ENCODE measurements around the gene KIF13A.
"Not testable (repeated sequence)": the region's sequence is repeated elsewhere in the genome, so short reads cannot be mapped to it uniquely, and the experiment has no call there.

Gene KIF13A

GRCh38 chr6:17869010-17869752 is 118.3 kb downstream of the KIF13A start:
- no peak for DNase-seq

GRCh38 chr6:17867880-17868279 is 119.6 kb downstream of the KIF13A start:
- DNase-seq, result no peak

DNA sequence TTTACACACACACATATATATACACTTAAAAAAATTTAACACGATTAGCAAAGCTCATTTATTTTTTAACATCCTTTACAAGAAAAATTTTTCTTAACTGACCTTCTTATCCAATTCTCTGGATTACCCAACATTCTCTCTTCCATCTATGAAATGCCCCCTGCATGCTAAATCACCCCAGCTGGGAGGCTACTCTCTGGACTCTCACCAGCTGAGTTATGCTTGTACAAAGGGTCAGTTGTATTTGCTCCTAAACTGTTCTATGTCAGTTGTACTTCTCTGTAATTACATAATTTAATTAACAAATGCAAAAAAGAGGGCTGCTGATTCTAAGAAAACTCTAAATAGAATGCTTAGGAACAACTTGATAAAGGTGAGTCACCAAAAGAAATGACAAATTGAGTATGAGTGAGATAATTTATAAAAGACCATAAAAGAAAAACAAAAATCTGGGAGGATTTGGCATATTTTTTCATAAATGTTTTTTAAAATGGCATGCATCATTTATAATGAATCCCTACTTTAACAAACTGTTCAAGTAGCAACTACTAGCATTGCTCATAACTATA is 120.5 kb downstream of the KIF13A start:
- DNase-seq, result no peak

GRCh38 chr6:17865798-17866725 is 121.4 kb downstream of the KIF13A start:
- no peak for DNase-seq

- DNase-seq, result no peak
Measured at GRCh38 chr6:17865243-17865642, 122.2 kb downstream of the KIF13A start.

- no peak for DNase-seq
Measured at GRCh38 chr6:17863901-17864754, 123.3 kb downstream of the KIF13A start.

- no peak for DNase-seq
Measured at GRCh38 chr6:17861361-17861760, 126.1 kb downstream of the KIF13A start.

GRCh38 chr6:17859846-17860245 is 127.6 kb downstream of the KIF13A start:
- DNase-seq, result no peak

- no peak for DNase-seq
Measured at GRCh38 chr6:17858584-17858983, 128.9 kb downstream of the KIF13A start.

- DNase-seq, result not testable (repeated sequence)
Measured at GRCh38 chr6:17857188-17857587, 130.2 kb downstream of the KIF13A start.

DNA sequence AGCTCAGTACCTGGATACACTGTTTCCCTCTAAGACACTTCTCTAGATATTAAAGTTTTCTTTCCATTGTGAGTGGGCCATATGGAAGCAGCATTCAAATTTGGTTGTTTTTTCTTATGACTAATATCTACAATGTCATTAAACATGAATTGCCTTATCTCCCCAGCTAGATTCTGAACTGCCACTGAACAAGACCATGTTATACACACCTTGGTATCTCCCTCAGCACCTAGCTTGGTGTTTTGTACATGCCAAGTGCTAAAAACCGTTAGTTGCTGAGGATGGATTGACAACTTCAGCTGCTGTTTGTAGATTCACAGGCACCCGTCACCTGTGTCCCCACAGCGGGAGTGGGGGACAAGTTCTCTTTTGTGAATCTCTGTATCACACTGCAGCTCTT is 131.1 kb downstream of the KIF13A start:
- no peak for DNase-seq

- DNase-seq, result no peak
Measured at GRCh38 chr6:17855381-17855780, 132.1 kb downstream of the KIF13A start.

- no peak for DNase-seq
Measured at GRCh38 chr6:17853533-17853932, 133.9 kb downstream of the KIF13A start.

GRCh38 chr6:17851720-17852161 is 135.7 kb downstream of the KIF13A start:
- DNase-seq, result no peak

- DNase-seq, result no peak
Measured at GRCh38 chr6:17851001-17851719, 136.3 kb downstream of the KIF13A start.

DNA sequence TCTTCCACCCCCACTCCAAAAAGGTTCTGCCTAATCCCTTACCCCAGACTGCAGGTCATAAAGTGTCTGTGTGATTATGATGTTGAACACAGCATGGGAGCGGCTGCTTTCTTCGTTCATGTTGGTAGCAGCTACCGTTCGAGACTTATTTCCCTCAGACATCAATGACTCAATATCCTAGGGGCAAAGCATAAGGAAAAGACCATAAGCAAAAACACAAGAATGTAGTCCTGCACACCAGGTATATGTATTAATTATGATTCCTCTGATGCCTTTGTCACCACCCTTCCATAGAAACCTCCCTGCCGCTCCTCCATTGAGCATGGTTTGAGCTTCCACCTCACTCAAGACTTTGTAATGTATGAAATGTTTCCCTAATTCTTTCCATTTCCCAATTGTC is 137.2 kb downstream of the KIF13A start:
- DNase-seq, result no peak

- no peak for DNase-seq
Measured at GRCh38 chr6:17847203-17847760, 140.2 kb downstream of the KIF13A start.

GRCh38 chr6:17846762-17847161 is 140.7 kb downstream of the KIF13A start:
- DNase-seq, result no peak

GRCh38 chr6:17845598-17845997 is 141.8 kb downstream of the KIF13A start:
- no peak for DNase-seq

DNA sequence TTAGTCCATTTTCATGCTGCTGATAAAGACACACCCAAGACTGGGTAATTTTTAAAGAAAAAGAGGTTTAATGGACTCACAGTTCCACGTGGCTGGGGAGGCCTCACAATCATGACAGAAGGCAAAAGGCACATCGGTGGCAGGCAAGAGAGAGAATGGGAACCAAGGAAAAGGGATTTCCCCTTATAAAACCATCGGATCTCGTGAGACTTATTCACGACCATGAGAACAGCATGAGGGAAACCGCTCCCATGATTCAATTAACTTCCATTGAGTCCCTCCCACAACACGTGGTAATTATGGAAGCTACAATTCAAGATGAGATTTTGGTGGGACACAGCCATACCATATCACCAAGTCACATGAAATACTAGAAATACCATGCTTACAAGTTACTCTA is 142.5 kb downstream of the KIF13A start:
- not testable (repeated sequence) for DNase-seq
